HG02588 (cell line): ENCODE measurements around the gene ING2.

Experiments
- ATAC-seq: cut with Tn5 transposase; IDR thresholded peaks from one replicate; pipeline ENCODE4 v1.9.1; 2021; ENCODE audit warnings: mild to moderate bottlenecking, moderate library complexity; ENCODE audit not compliant: unreplicated experiment

The ING2 gene

GRCh38 chr4:183495184-183495583, 9.7 kb upstream of the ING2 start:
- no peak for ATAC-seq

- no peak for ATAC-seq
Observed at GRCh38 chr4:183499389-183499788, 5.5 kb upstream of the ING2 start.

DNA sequence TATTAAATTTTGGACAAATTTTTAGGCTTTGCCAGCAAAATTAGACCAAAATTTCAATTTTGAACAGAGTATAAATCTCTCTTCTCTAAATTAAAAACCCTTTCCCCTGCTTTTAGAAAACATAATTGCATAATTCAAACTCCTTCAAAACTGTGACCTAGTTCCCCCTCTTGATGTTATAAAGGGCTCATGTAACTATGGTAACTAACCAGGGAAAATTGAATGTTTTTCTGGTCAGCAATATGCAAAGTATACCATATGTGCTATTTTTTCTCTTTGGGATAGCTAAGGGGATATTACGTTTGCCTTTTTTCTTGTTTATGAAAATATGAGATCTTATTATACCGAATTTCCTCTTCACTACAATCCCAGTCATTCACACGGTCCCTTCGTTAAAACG, 5.1 kb upstream of the ING2 start:
- ATAC-seq = no peak

- ATAC-seq = peak; percentile 0
Observed at GRCh38 chr4:183503497-183504063, 1.3 kb upstream of the ING2 start.

DNA sequence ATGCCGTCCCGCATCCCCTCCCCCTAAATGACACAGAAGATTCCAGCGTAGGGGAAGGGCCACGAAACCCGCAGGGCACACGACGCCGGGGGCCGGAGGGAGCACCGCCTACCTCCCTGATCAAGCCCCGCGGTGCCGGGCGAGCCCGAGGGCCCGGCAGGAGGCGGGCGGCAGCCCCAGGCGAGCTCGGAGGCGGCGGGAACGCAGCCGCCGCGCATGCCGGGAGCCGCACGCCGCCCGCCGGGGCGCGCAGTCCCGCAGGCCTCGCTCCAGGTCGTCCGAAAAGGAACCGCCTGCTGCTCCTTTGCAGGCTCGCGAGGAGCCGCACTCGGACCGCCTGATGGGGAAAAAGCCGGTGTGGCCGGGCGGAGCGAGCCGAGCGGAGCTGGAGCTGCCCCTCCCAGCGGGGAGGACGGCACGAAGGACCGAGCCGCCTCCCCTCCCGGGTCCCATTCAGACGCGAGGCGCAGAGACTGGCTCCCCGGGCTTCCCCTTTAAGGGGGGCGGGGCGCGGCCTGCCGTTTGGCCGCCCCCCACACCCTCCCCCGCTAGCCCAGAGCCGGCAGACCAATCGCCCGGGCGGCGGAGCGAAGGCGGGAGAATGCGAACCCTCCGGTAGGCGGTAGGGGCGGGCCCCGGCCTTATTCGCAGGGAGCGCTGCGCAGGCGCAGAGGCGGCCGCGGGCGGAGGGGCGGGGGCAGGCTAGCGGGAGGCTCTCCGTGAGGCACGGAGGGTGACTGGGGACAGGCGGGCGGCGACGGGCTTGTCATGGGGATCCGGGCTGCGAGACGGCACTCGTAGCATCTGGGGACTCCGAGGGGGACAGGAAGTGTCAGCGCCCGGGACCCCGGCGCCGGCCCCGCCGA, 561 bp upstream of the ING2 start:
- peak; percentile 65 for ATAC-seq

- ATAC-seq = peak; percentile 43
Observed at GRCh38 chr4:183505611-183506388, 942 bp downstream of the ING2 start.

- no peak for ATAC-seq
Observed at GRCh38 chr4:183506389-183506735, 1.5 kb downstream of the ING2 start.

- no peak for ATAC-seq
Observed at GRCh38 chr4:183507925-183508696, 3.3 kb downstream of the ING2 start.

GRCh38 chr4:183508697-183509335, 4.0 kb downstream of the ING2 start:
- no peak for ATAC-seq

GRCh38 chr4:183515411-183515810, 10.6 kb downstream of the ING2 start:
- ATAC-seq = no peak

- ATAC-seq = no peak
Observed at GRCh38 chr4:183517194-183517593, 12.3 kb downstream of the ING2 start.

DNA sequence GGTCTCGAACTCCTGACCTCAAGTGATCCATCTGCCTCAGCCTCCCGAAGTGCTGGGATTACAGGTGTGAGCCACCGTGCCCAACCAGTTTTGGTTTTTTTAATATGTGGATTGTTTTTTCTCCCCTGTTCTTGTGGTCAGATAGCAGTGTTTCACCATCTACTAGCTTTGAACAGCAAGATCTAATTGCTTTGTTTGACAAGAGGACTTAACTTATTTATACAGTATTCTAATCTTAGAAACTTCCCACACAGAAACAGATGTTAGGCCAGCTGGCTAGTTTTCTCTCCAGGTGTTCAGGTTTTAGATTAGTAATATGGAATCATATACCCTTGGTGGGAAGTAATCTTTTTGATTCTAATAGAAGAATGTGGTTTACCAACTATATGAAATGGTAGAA, 12.9 kb downstream of the ING2 start:
- no peak for ATAC-seq

DNA sequence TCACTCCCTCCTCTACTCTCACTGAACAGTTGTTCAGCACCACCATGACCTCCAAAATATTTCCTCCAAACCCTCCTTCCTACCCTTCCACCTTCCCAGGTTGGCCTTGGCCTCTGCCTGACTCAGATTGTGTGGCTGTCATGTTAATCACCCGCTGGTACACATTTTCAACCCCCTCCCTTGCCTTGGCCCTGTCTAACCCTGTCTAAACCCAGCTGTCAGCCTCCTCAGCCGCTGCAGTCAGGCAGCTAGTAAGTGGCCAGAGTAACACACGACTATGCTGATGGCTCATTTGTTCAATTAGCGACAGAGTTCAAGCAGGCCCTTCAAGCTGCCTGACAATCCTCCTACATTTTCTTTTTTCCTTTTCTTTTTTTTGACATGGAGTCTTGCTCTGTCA, 18.0 kb downstream of the ING2 start:
- ATAC-seq = no peak

- no peak for ATAC-seq
Observed at GRCh38 chr4:183527326-183527725, 22.5 kb downstream of the ING2 start.

DNA sequence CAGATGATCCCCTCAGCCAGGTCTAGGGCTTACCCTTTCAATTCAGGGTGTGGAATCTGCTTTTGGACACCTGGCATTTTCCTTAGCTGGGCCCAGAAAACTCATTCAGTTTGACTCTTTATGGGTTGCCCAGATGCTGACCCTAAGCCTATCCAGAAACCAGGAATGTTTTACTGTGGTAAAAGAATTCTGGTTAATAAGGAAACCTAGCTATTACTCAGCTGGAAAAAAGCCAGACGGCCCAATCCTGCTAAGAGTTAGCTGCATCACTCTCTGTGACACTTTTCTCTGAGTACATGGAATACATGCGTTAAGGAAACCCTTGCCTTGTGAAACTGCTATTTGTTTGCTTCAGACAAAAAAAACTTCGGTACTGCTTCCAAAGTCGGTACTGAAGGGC, 28.0 kb downstream of the ING2 start:
- ATAC-seq = no peak

DNA sequence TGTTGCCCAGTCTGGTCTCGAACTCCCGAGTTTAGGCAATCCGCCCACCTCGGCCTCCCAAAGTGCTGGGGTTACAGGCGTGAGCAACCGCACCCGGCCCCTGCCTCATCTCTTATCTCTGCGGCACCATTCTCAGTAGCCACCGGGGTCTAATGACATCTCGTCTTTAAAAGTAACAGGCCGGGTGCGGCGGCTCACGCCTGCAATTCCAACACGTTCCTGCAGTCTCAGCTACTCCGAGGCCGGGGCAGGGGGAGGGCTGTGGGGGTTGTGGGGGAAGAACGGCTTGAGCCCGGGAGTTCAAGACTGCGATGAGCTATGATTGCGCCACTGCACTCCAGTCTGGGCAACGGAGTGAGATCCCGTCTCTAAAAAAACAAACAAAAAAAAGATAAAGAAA, 28.8 kb downstream of the ING2 start:
- ATAC-seq = no peak

DNA sequence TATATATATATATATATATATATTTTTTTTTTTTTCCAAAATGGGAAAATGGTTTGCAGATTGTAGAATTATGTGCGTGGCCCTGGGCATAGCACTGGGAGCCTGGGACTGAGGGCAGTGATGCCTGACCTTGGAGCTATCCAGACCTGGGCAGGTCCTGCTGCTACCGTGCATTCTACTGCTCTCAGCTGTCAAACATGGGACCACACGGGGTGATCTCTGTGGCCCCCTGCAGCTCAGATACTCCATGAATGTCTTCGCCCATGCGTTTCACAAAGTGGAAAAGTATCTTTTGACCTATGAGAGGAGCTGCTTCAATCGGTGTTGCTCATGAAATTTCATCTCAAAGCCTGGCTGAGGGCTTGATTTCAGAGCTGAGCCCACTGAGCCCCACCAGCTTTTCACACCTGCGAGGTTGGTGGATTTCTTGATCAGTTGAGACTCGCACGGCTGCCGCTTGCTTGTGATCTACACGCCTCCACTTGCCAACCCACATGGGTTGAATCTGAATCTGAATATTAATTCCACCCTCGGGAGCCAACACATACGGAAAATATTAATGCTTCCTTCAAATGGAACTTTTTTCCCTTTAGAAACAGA, 35.7 kb downstream of the ING2 start:
- ATAC-seq = no peak

DNA sequence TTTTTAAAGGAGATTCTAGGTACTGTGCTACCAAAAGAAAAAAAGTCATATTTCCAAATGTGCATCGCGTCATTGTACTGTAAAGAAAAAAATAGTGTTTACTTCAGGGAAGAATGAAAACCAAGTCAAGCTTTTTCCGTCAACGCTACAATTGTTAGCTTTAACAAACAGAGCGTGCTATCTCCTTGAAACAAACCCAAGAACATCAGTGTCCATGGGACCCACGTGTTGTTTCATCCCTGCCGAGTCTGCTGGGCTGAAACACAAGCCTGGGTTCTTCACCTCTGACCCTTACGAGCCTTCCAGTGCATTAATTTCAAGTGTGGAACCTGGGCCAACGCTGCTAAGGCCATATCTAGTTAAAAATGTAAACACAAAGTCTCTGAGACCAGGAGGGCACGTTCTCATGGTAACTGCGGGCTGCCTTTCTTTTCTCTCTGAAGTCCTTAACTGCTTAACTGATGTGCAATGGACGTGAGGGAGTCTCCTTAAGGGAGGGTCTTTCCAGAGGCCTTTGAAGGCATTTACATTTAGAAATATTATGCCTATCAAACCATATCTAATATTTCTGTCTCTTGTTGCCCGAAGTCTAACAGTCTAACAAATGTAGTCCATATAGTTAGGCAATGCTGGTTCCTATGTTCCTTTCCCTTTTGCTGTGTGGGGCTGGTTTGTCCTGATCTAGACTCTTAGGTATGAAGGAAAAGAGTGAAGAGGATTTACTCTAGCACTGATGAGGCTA, 36.3 kb downstream of the ING2 start:
- no peak for ATAC-seq

- ATAC-seq = no peak
Observed at GRCh38 chr4:183541752-183542040, 36.8 kb downstream of the ING2 start.

DNA sequence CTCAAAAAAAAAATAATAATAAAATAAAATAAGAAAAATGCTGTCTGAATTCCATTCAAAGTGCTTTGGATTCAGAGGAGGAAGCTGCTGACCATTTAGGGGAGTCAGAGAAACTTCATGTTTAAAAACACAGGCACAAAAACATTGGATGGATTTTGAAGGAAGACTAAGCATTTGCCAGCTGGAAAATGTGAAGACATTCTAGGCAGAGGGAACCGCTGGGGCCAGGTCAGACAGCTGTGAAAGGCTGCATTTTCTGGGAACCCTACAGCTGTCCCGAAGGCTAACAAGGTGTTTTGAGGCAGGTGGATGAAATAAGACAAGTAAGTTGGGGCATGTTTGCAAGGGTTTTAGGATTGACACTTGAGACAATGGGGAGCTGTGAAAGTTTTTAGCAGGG, 38.6 kb downstream of the ING2 start:
- ATAC-seq = no peak
